SK-N-DZ (cell line): ENCODE data around the gene RREB1.
A peak's percentile ranks its signal among the peaks of the same experiment; 100 is the strongest.
"Not testable (repeated sequence)": the region's sequence is repeated elsewhere in the genome, so short reads cannot be mapped to it uniquely, and the experiment has no call there.

Source experiments
- DNase-seq: peaks from one replicate; pipeline ENCODE4 v3.0.0-alpha.2; 2015; ENCODE audit warnings: low spot score

RREB1 gene

DNA sequence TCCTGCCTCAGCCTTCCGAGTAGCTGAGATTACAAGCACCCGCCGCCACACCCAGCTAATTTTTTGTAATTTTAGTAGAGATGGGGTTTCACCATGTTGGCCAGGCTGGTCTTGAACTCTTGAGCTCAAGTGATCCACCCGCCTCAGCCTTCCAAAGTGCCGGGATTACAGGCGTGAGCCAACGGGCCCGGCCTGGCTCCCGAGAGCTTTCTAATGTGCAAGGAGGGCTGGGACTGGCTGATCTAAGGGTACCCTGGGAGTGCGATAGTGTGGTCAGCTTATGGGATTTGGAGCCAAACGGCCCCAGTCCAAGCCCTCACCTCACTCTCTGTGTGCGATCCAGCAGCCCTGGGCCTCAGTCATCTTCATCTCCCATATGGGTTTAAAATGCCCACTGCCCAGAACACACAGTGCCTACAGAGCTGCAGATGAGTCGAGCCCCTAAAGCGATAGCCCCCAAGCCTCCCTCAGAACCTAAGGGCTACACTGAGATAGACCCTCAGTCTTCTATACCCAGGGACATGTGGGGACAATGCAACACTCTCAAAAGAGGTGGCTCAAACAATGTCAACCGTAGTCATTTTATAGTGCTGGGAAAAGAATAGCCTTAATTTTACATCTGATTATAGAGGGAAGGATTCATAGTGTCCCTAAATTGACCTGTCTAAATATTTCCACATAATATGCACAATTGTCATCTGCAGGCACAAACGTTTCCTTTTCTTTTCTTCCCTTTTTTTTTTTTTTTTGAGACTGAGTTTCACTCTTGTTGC is 155.2 kb downstream of the RREB1 start:
- no peak for DNase-seq

DNA sequence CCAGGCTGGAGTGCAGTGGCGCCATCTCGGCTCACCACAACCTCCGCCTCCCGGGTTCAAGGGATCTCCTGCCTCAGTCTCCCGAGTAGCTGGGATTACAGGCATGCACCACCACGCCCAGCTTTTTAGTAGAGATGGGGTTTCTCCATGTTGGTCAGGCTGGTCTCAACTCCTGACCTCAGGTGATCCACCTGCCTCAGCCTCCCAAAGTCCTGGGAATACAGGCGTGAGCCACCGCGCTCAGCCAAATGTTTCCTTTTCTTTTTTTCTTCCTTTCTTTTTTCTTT is 155.7 kb downstream of the RREB1 start:
- not testable (repeated sequence) for DNase-seq

DNA sequence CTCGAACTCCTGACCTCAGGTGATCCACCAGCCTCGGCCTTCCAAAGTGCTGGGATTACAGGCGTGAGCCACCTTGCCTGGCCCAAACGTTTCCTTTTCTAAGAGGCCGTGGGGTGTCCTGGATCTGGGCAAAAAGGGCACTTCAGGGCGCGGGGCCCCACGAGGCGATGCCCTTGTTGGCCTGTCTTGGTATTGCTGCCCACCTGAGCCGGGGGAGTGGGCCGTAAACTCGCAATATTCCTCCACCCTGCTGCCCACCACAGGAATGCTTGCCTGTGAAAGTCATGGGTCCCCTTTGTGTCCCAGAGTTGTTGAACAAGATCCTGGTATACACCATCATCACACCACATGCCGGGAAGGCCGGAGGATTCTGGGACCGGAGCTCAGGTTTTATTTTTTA is 156.3 kb downstream of the RREB1 start:
- no peak for DNase-seq

DNA sequence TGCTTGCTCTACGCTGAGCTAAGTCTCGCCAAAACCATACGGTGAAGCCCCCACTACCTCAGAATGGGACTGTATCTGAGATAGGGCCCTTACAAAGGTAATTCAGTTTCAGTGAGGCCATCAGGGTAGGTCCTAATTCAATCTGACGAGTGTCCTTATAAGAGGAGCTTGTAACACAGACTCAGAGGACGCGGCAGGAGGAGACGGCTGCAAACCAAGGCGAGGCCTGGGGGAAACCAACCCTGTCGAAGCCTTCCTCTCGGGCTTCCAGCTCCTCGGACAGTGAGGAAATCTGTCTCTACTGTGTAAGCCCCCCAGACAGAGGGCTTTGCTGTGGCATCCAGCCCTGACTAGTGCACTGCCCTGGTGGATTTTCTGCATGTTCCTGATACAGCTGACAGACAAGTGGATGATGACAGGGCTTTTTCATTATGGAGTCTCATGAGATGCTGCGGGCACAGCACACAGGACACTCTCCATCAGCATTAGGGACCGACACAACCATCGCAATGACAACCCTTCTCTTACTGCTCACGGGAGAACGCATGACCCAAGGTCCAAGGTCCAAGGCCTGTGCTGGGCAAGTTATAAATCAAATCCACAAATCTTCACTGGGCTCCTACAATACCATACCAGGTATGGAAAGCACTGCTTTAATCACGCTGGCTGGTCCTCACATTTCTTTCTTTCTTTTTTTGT is 157.1 kb downstream of the RREB1 start:
- DNase-seq: peak; percentile 55

DNA sequence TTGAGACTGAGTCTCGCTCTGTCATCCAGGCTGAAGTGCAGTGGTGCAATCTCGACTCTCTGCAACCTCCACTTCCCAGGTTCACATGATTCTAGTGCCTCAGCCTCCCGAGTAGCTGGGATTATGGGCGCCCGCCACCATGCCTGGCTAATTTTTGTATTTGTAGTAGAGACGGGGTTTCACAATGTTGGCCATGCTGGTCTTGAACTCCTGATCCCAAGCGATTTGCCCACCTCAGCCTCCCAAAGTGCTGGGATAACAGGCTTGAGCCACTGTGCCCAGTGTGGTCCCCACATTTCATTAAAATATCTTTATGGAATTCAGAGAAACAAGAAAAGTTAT is 157.6 kb downstream of the RREB1 start:
- DNase-seq: not testable (repeated sequence)

DNA sequence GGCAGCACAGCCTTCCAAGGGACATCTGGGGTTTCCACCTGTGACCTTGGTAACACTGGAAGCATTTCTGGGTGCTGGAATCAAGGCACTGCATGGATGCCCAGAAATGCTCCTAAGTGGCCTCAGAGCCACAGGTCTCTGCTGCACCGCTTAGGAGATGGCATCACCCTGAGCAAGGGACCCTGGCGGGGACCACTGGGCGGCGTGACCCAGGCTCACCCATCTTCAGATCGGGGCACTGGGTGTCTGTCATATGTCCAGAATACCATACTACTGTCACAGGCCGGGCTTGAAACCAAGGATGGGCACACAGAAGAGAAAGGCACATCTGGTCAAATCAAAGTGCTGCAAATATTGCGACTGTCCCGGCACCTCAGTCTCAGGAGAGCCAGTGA is 159.3 kb downstream of the RREB1 start:
- DNase-seq: no peak

DNA sequence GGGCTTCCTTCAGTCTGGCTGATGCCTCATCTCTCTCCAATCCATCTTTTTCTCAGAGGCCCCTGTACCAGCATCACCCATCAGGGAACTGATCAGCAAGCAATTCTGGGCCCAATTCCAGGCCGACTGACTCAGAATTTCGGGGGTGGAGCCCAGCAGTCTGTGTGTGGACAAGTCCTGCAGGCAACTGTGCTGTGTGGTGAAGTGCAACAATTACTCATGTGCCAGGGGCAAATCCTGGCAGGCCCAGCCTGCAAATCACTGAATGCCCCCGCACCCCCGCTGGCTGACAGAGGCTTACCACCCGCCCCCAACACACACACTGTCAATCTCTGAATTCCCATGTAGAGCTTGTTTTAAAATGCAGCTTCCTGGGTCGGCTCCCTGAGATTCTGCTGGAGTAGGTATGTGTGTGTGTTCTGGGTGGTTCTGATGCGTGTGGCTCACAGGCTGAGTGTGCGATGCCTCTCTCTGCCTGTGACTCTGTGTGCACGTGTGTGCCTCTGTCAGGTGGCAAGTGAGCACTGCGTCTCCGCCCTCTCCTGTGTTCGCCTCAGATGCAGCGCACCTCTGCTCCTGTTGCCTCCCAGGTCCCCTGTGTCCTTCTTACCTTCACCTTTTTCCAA is 159.8 kb downstream of the RREB1 start:
- no peak for DNase-seq

DNA sequence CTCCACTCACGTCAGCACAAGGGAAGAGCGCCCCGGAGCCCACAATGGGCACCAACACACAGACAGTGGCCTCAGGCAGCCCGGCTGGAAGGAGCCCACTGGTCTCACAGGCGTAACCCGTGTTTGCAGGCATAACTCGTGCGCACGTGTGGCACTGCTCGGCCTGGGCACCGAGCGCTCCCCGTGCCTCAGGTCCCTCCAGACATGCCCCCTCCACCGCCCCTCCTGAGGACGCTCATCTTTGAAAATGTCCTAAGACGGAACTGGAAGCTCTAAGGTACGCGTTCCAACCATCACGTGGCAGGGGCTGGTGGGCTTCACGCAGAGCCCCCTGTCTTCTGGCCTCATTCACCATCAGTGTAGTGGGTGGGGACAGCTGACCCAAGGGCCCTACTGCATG is 160.6 kb downstream of the RREB1 start:
- DNase-seq: no peak

DNA sequence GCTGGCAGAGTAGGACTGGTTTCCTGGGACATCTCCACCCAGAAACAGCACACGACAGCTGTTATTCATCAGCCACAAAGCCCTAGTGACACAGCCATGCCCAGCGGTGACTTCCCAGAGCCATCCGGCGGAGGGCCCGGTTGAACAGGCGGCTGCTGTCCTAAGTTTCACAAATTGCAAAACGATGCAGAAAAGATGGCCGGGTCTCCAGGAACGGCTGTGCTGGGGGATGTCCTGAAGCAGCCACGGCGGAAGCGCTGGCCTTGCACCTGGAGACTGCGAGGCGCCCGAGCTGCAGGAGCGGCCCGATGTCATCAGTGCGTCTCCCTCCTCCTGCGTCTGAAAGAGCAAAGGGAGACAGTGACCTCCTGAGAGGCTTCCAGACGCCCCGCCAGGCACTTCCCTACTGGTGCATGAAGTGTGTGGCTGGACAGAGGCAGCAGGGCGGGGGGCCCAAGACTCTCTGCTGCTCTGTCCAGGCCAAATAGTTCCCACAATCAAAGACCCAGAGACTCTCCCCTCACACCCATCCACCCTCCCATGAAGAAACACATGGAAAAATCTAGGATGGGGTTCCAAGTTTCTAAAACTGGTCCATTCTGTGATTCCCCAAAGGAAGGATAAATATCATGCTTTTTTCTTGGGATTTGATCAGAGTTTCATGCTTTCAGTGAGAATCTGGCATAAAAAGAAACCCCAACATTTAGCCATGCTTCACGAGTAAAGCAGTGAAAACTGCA is 161.2 kb downstream of the RREB1 start:
- DNase-seq: peak; percentile 46

DNA sequence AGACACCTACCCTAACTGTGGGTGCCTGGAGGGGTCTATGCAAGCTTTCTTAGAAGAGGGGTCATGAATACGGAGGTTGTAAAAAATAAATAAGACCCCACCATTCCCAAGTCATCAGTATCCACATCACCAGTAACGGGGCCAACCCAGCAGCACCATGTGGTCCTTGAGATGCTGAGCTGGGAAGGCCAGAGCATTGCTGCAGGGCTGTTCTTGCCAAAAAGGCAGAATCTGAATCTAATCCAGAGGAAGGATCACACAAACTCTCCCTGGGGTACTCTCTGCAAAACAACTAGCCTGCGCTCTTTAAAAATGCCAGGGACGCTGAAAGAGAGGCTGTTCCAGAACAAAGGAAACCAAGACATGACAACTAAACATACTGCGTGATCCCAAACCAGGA is 162.1 kb downstream of the RREB1 start:
- no peak for DNase-seq

DNA sequence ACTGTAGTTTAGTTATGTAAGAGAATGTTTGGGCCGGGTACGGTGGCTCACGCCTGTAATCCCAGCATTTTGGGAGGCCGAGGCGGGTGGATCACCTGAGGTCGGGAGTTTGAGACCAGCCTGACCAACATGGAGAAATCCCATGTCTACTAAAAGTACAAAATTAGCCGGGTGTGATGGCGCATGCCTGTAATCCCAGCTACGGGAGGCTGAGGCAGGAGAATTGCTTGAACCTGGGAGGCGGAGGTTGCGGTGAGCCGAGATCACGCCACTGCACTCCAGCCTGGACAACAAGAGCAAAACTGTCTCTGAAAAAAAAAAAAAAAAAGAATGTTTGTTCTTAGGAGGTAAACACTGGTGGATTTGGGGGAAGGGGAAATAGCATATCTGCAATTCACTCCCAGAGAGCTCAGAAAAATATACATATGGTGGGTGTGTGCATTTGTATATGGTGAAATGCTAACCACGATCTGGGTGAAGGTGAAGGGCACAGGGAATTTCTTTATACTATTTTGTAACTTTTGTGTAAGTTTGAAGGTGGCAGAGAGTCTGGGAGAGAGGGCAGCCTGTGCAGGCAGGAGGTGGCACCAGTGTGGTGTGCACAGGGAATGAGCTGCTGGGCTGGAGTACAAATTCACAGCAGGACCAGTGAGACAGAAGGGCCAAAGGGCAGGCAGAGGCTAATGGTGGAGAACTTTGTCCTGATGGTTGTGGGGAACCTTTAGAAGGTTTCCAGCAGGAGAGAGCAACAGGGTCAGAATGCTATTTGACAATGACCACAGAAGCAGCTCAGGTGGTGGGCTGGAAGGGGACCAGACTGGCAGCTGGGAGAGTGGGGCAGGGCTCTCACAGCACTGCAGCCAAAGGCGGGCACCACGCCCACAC is 162.8 kb downstream of the RREB1 start:
- DNase-seq: no peak

DNA sequence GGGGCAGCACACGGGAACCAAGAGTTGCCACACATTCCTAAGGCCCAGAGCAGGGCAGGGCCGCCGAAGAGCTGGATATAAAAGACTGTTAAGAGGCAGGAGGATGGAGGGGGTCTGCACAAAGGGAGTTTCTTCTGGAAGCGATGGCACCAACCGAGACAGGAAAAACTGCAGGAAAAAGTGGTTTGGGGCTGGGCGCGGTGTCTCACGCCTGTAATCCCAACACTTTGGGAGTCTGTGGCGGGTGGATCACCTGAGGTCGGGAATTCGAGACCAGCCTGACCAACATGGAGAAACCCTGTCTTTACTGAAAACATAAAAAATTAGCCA is 163.4 kb downstream of the RREB1 start:
- no peak for DNase-seq

DNA sequence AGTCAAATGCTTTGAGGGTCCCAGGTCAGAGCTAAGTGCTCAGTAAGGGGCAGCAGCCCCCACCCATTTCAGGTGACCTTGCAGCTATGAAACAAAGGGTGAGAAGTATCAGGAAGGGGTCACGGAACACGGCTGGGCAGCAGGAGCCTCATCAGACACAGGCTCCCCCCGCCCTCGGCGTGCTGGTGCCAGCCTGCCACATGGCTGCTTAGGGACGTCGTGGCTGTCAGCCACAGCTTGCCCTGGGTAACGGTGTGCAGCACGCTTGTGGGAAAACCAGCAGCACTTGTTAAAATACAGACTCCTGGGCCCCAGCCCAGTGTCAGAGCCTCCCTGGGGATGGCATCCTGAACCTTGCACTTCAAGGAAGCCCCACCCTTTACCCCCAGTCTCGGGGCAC is 165.9 kb downstream of the RREB1 start:
- no peak for DNase-seq

DNA sequence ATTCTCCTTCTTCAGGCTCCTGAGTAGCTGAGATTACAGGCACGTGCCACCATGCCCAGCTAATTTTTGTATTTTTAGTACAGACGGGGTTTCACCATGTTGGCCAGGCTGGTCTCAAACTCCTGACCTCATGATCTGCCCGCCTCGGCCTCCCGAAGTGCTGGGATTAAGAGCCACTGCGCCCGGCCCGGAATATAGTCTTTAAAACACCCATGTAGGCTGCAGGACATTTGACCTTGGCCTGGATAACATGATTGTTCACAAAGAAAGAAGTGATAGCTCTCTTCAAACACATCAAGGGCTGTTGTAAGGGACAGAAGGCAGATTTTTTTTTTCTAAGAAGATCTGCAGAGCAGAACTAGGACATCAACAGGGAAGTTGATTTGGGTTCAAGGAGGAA is 166.8 kb downstream of the RREB1 start:
- DNase-seq: not testable (repeated sequence)

DNA sequence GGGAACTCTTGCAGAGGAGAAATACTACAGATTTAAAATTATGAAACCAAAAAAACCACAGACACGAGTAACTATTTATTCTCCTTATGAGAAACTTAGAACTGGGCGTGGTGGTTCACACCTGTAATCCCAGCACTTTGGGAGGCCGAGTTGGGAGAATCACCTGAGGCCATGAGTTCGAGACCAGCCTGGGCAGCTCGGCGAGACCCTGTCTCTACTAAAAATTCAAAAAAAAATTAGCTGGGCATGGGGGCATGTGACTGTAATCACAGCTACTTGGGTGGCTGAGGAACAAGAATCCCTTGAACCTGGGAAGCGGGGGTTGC is 168.4 kb downstream of the RREB1 start:
- DNase-seq: no peak

DNA sequence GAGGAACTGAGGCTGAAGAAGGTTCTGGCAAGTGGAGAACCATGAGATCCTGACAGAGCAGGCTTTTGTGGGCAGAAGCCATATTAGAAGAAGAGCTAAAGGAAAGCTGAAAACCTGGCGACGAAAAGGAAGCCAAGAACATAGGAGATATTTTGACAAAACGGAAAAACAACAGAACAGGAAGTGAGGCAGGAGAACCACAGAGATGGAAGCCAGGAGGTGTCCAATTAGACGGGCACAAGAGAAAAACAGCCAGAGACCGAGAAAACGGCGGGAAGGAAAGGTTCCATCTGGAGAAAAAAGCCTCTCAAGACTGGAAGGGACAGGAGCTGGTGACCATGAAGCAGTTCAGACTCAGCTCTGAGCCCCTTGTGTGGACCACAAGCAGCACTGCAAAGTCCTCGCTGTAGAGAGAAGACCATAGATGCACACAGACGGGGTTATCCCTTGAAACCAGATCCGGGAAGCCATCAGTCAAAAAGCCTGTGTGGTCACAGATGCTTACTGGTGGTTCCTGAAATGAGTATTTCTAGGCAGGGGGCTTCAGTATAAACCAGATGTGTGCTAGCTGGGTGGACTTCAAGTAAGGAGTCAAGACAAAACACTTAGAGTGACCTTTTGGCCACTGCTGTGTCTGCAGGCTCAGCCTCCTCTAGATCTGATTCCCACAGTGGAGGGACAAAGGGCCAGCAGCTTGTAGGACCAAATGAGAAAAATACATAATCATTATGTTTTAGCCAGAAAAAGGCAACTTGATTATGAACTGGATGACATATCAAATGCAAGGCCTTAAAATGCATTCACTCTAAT is 174.5 kb downstream of the RREB1 start:
- no peak for DNase-seq

DNA sequence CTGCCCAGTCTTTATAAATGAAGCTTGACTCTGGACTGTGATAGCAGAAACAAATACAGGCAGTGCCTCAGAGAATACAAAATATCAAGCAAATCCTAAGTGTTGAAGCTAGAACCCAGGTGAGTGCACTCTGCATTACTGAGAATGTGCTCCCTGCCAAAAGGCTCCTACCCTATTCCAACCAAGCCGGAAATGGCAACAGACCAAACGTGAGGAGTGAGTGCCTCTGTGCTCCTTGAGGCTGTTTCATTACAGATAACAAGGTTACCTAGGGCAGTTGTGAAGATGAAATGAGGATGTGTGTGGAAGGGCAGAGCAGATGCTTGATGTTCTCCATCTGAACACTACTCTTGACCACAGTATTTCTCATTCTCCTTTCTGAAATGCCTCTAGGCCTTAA is 175.9 kb downstream of the RREB1 start:
- DNase-seq: no peak

DNA sequence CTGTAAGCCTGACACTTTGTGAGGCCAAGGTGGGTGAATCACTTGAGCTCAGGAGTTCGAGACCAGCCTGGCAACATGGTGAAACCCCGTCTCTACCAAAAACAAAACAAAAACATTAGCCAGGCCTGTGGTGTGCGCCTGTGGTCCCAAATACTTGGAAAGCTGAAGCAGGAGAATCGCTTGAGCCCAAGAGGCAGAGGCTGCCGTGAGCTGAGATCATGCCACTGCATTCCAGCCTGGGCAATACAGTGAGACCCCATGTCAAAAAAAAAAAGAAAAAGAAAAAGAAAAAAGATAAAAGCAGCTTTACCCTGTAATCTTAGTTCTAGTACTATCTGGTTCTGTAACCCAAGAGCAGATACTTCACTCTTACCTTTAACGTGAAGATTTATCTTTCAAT is 177.7 kb downstream of the RREB1 start:
- no peak for DNase-seq

DNA sequence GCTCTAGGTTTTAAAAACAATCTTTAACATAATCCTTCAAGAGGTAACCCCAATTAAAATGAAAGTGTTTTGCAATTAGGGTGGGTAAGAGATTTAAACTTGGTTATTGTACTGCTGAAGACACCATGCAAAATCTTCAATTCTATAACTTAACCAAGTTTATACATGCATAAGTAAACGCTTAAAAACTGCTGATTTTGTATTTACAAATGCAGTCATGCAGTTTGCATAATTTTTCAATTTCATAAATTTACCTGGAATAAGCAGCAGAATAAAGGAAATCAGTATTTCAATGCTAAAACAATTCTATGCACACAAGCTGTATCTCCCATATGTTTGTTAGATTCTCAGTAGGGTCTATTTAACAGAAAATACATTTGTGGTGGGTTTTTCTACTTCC is 182.3 kb downstream of the RREB1 start:
- DNase-seq: no peak

DNA sequence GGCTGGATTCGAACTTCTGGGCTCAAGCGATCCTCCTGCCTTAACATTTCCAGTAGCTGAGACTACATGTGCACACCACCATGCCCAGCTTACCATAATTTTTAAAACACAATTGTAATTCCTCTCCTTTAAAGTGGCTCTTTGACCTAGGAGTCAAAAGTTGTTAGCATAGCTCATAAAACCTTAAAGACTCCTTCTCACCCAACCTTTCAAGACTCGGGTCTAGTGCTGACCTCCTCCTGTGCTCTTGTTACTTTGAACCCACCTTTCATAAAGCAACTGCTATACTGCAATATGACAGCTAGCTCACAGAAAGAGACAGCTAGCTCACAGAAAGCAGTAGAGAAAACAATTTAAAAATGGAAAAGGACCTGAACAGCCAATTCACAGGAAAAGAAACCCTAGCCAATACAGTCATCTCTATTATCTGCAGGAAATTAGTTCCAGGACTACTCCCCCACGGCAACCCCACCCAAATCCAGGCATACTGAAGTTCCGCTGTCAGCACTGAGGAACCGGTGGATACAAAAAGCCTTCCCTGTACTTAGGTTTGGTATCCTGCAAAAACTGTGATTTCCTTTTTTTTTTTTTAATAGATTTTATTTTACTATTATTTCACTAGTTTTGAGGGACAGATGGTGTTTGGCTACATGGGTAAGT is 185.0 kb downstream of the RREB1 start:
- no peak for DNase-seq
